Heart right ventricle (tissue), 16 donors: ENCODE measurements around the gene PTK7. TPM values are rescaled to one million over a fixed set of nuclear protein-coding genes. Genes with fewer than 3 reads are reported as not detected.

Experiments used
- ATAC-seq, 8 donors: fragments of 200-7000 bp; cut with Tn5 transposase; one replicate each; pipeline ENCODE4 v1.9.1; 2020; ENCODE audit warnings: mild to moderate bottlenecking in 8 of 8, moderate library complexity in 8 of 8, moderate number of reproducible peaks in 1 of 8
- DNase-seq, 2 donors: peaks; one replicate each; pipeline ENCODE4 v3.0.0-alpha.2; 2020
- H3K27ac ChIP-seq, 10 donors: fragments of 200-600 bp; sonication (generic) in 2 of 10; one replicate each; pipeline versions ENCODE4 v1.5.0 to v1.8.0; 2020 to 2022; ENCODE audit warnings: mild to moderate bottlenecking in 3 of 10
- H3K27me3 ChIP-seq, 7 donors: fragments of 200-600 bp; one replicate each; pipeline ENCODE4 v1.8.0; 2021 to 2022; ENCODE audit warnings: mild to moderate bottlenecking in 2 of 7
- H3K36me3 ChIP-seq, 9 donors: fragments of 200-600 bp; sonication (generic) in 1 of 9; one replicate each; pipeline versions ENCODE4 v1.5.0 to v1.8.0; 2020 to 2022; ENCODE audit warnings: mild to moderate bottlenecking in 2 of 9
- H3K4me1 ChIP-seq, 9 donors: fragments of 200-600 bp; sonication (generic) in 1 of 9; one replicate each; pipeline versions ENCODE4 v1.5.0 to v1.8.0; 2020 to 2022; ENCODE audit warnings: mild to moderate bottlenecking in 4 of 9
- H3K4me3 ChIP-seq, 10 donors: fragments of 200-600 bp; sonication (generic) in 2 of 10; one replicate each; pipeline versions ENCODE4 v1.5.0 to v1.8.0; 2020 to 2022; ENCODE audit warnings: mild to moderate bottlenecking in 7 of 10, moderate library complexity in 2 of 10
- H3K9me3 ChIP-seq, 11 donors: fragments of 200-600 bp in 10 of 11; sonication (generic) in 2 of 11; one replicate each; pipeline versions ENCODE4 v1.5.0 to v1.8.0; 2013 to 2022; ENCODE audit warnings: mild to moderate bottlenecking in 2 of 11, control low read depth in 1 of 11, moderate library complexity in 1 of 11
- WGBS, 2 donors: extraction: QIAGEN DNeasy Blood & Tissue Kit; methylation state at CpG; one replicate each; pipeline ENCODE4 v1.1.7; 2013; ENCODE audit warnings: inconsistent platforms in 1 of 2; 5-methylcytosine and 5-hydroxymethylcytosine counted together
- intact Hi-C, 10 donors: fragments of 100-400 bp; cut with DNase I; formaldehyde crosslinking; loops; one replicate each; pipeline versions ENCODE4 v1.11.1 to v1.14.2; 2022
- polyA plus RNA-seq, 2 donors: library from polyadenylated mRNA; stranded (reverse); fragments of 200-250 nt; gene quantifications; one replicate each; pipeline ENCODE4 v1.2.3, GENCODE V29; 2013
- total RNA-seq, 10 donors: library from RNA; stranded (reverse); fragmentation: NEBNext Ultra II Directional in 3 of 10; extraction: Animal tissue kit (Norgen Biotek cat#: 25700) in 3 of 10; gene quantifications; one replicate each; pipeline versions ENCODE4 v1.2.1 to v1.2.4, GENCODE V29; 2021 to 2023
- TF ChIP-seq, protein P1 (sequence below), 9 donors: fragments of 200-600 bp; sonication (generic) in 2 of 9; IDR thresholded peaks; one replicate each; pipeline versions ENCODE4 v1.5.0 to v1.8.0; 2021 to 2022; ENCODE audit warnings: antibody characterized with exemption in 9 of 9, mild to moderate bottlenecking in 5 of 9, moderate library complexity in 1 of 9
- donor health status: Arrhythmogenic right ventricular cardiomyopathy.
- donor health status: ischemic (EF 13 %, LVEDD 7.1; RV severe dilation, severe dysfunction).
- donor health status: healthy with polysubstance abuse.
- donor health status: DM: no; HTN: yes; CAD: no.
- donor health status: DM: no; HTN: no; CAD: no.
- donor health status: ischemic (EF 25% LVEDD 6.9; RV normal size, moderate dysfunction).
- donor health status: ischemic (EF 25% LVEDD 5.7; RV mildly dilated, moderate dysfunction).
- donor health status: healthy.
- donor health status: DM: yes; HTN: yes; CAD: no.
- donor health status: Ischemic cardiomyopathy.
- donor health status: ischemic (EF 35%, LVEDD 5.7; RV mildly dilated, moderate dysfunction).
- donor health status: nonischemic (EF 11% LVEDD 7.7; RV severe dilation, severe dysfunction).
- donor health status: DM: yes; HTN: yes; CAD: no.
- donor health status: PGD.
- donor health status: ischemic (EF 29% LVEDD 5.4; RV normal size, mild dysfunction).
- donor health status: nonischemic (EF 23%, LVEDD 6.1; RV moderate dilation, normal function).

Gene PTK7
- total and polyA plus RNA-seq, 12 donors, result 0.80 to 6.3 (median 2.2) TPM

GRCh38 chr6:43095939-43096338, 19.8 kb downstream of the PTK7 start:
- TF ChIP-seq, protein P1, sequence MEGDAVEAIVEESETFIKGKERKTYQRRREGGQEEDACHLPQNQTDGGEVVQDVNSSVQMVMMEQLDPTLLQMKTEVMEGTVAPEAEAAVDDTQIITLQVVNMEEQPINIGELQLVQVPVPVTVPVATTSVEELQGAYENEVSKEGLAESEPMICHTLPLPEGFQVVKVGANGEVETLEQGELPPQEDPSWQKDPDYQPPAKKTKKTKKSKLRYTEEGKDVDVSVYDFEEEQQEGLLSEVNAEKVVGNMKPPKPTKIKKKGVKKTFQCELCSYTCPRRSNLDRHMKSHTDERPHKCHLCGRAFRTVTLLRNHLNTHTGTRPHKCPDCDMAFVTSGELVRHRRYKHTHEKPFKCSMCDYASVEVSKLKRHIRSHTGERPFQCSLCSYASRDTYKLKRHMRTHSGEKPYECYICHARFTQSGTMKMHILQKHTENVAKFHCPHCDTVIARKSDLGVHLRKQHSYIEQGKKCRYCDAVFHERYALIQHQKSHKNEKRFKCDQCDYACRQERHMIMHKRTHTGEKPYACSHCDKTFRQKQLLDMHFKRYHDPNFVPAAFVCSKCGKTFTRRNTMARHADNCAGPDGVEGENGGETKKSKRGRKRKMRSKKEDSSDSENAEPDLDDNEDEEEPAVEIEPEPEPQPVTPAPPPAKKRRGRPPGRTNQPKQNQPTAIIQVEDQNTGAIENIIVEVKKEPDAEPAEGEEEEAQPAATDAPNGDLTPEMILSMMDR (IDR thresholded peaks at IDR 0.05), result no peak
- H3K4me1 ChIP-seq, result peaks cover 0 to 21% (median 4%) of the 10 kb centered on the region in 9 donors
- no peak overlapping the region for H3K4me3 ChIP-seq
- H3K27ac ChIP-seq, result no peak overlapping the region
- H3K36me3 ChIP-seq, result no peaks in the 10 kb centered on the region
- DNase-seq (no peak), ATAC-seq (peak in 1 of 8 donors; percentile 34)
- intact Hi-C loops, result no loop called here
- WGBS, 2 donors, result 67 to 72% methylated on average over 7 of the region's 7 CpGs
- no peaks in the 10 kb centered on the region for H3K27me3 ChIP-seq
- no peaks in the 10 kb centered on the region for H3K9me3 ChIP-seq

DNA sequence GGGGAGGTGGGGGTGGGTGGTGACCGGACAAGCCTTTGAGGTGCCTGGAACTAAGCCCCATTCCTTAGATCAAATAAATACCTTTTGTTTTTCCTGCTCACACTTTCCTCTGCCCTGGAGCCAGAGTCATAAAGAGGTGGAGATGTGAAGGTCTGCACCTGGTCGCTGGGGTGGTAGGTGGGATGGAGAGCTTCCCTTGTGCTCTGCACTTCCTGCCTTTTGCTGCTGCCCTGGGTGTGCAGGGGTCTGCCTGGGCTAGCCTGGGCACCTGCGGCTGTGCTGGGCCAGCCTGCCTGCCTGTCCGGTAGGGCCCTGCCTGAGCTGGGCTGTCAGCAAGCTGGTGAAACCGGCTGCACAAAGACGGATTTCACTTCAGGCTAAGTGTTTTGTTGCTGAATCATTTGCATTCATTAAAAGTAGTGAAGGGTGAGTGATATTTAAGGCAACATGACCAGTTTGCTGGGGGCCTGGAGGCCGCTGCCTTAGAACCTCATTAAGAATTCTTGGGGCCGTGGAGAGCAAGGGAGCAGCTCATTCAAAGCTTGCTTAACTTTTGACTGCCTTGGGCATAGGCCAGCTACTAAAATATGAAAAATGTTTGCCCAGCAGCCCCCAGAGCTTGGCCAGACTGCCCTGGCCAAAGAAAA, 20.5 kb downstream of the PTK7 start:
- ATAC-seq, result peak in 1 of 8 donors; percentile 47
- no peak overlapping the region for H3K27ac ChIP-seq
- intact Hi-C loops, result no loop called here
- peaks cover 0 to 21% (median 4%) of the 10 kb centered on the region in 9 donors for H3K4me1 ChIP-seq
- no peaks in the 10 kb centered on the region for H3K36me3 ChIP-seq
- no peak for DNase-seq
- no peaks in the 10 kb centered on the region for H3K9me3 ChIP-seq
- H3K27me3 ChIP-seq, result no peaks in the 10 kb centered on the region
- whole genome bisulfite sequencing, 2 donors, result 55 to 61% methylated on average over 8 of the region's 8 CpGs
- TF ChIP-seq, protein P1 (IDR thresholded peaks at IDR 0.05), result no peak
- H3K4me3 ChIP-seq, result no peak overlapping the region

DNA sequence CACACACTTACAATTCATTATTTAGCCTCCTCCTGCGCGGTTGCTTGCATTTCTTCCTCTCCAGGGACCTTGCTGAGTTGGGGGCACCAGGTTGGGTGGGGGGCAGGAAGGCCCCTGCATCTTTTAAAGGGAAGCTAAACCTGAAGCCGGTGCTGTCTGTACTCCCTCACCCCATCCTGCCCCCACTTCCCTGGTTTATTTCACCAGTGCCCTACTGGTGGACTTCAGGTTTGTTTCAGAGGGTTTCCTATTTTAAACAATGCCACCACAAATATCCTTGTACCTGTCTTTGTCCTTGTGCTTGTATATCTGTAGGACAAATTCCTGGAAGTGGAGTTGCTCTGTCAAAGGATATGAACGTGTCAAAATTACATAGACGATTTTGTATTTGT, 21.0 kb downstream of the PTK7 start:
- Histone ChIP-seq H3K4me3 (no peak overlapping the region), H3K27me3 (no peaks in the 10 kb centered on the region), H3K27ac (no peak overlapping the region), H3K36me3 (no peaks in the 10 kb centered on the region), H3K4me1 (peaks cover 0 to 21% (median 4%) of the 10 kb centered on the region in 9 donors), H3K9me3 (no peaks in the 10 kb centered on the region)
- no peak for ATAC-seq
- TF ChIP-seq, protein P1 (IDR thresholded peaks at IDR 0.05), result no peak
- intact Hi-C loops, result no loop called here
- DNase-seq, result no peak
- 29 to 32% methylated on average over 5 of the region's 5 CpGs for WGBS, 2 donors

- Histone ChIP-seq H3K9me3 (no peaks in the 10 kb centered on the region), H3K4me3 (no peak overlapping the region), H3K4me1 (peaks cover 0 to 21% (median 4%) of the 10 kb centered on the region in 9 donors), H3K27me3 (no peaks in the 10 kb centered on the region), H3K36me3 (no peaks in the 10 kb centered on the region), H3K27ac (no peak overlapping the region)
- WGBS, 2 donors, result 87 to 89% methylated on average over 4 of the region's 4 CpGs
- intact Hi-C loops, result no loop called here
- TF ChIP-seq, protein P1 (IDR thresholded peaks at IDR 0.05), result no peak
- DNase-seq (no peak), ATAC-seq (no peak)
Measured at GRCh38 chr6:43097502-43097901, 21.4 kb downstream of the PTK7 start.
